GM12878 (cell line): ENCODE results near the gene POLA2. TPM values are rescaled to one million over a fixed set of nuclear protein-coding genes. Genes with fewer than 3 reads are reported as not detected.
A peak's percentile ranks its signal among the peaks of the same experiment; 100 is the strongest.

Experiments
- ATAC-seq: fragments of 200-7000 bp; cut with Tn5 transposase; 3 replicates; pipeline ENCODE4 v1.9.1; 2020; ENCODE audit warnings: mild to moderate bottlenecking, moderate library complexity
- BruUV-seq: library from RNA; stranded (reverse); fragments of 400-500 nt; replicated peaks from 2 replicates; lab custom pipeline; 2021; lab: Mats Ljungman, UMichigan
- CTCF ChIA-PET: fragments of 300-600 bp; sonication (Branson Sonifier 250); formaldehyde crosslinking; extraction: SDS; loops from one replicate; lab custom pipeline; 2021; ENCODE audit warnings: inconsistent platforms; lab: Yijun Ruan, JAX
- POLR2A ChIA-PET: fragments of 350-600 bp; formaldehyde crosslinking; extraction: SDS; loops from one replicate; lab custom pipeline; 2021; ENCODE audit warnings: inconsistent platforms; lab: Charles Lee
- RAD21 ChIA-PET: fragments of 300-600 bp; sonication (Branson Sonifier 250); formaldehyde crosslinking; loops from one replicate; lab custom pipeline; 2023; ENCODE audit warnings: antibody characterized with exemption; ENCODE audit not compliant: unreplicated experiment; lab: Charles Lee
- SMC1A ChIA-PET: fragments of 300-600 bp; sonication (Branson Sonifier 250); formaldehyde crosslinking; loops from one replicate; lab custom pipeline; 2023; ENCODE audit not compliant: unreplicated experiment, uncharacterized antibody; lab: Charles Lee
- DNase-seq: peaks from one replicate; pipeline ENCODE4 v3.0.0-alpha.2; 2011; ENCODE audit warnings: low read depth, low spot score
- FAIRE-seq: peaks from 3 replicates; lab custom pipeline; 2011; peaks lifted over from hg19 to GRCh38; lab: Jason Lieb, UNC
- H2AFZ ChIP-seq: 2 replicates; pipeline ENCODE4 v1.6.0; 2011; ENCODE audit warnings: low read depth, low read length, control low read depth; ENCODE audit not compliant: control insufficient read depth
- H3K27ac ChIP-seq: 2 replicates; pipeline ENCODE4 v1.5.1; 2011; ENCODE audit warnings: control low read depth; ENCODE audit not compliant: control insufficient read depth, insufficient read depth
- H3K27me3 ChIP-seq, 2 experiments: replicated peaks in 1 of 2; 2 replicates each; pipeline versions ENCODE4 v1.6.0 to v1.6.1; 2011; ENCODE audit warnings: low read length in 1 of 2; ENCODE audit not compliant: control insufficient read depth in 2 of 2, insufficient read depth in 2 of 2
- H3K36me3 ChIP-seq, 2 experiments: 2 replicates each; pipeline ENCODE4 v1.5.1; 2011; ENCODE audit warnings: low read length in 1 of 2; ENCODE audit not compliant: control insufficient read depth in 2 of 2, insufficient read depth in 2 of 2
- H3K4me1 ChIP-seq: 2 replicates; pipeline ENCODE4 v1.6.1; 2011; ENCODE audit warnings: mild to moderate bottlenecking, low read length, moderate library complexity, mixed read lengths; ENCODE audit not compliant: control insufficient read depth, insufficient read depth
- H3K4me2 ChIP-seq: 2 replicates; pipeline ENCODE4 v1.6.0; 2011; ENCODE audit warnings: control low read depth; ENCODE audit not compliant: control insufficient read depth, insufficient read depth
- H3K4me3 ChIP-seq: fragments of 200-600 bp; sonication (generic); 2 replicates; pipeline ENCODE4 v1.5.1; 2016
- H3K79me2 ChIP-seq: 2 replicates; pipeline ENCODE4 v1.6.0; 2011; ENCODE audit warnings: low read length; ENCODE audit not compliant: control insufficient read depth, insufficient read depth
- H3K9ac ChIP-seq: 2 replicates; pipeline ENCODE4 v1.8.0; 2011; ENCODE audit warnings: low read length, control low read depth, mixed read lengths; ENCODE audit not compliant: control insufficient read depth, insufficient read depth
- H3K9me3 ChIP-seq: replicated peaks from 3 replicates; pipeline ENCODE4 v1.5.1; 2011; ENCODE audit warnings: mild to moderate bottlenecking, low read length; ENCODE audit not compliant: control insufficient read depth, insufficient read depth
- H4K20me1 ChIP-seq: 2 replicates; pipeline ENCODE4 v1.6.0; 2011; ENCODE audit not compliant: control insufficient read depth, insufficient read depth
- ASH2L ChIP-seq: fragments of 300-600, 200-600 bp; sonication (generic); IDR thresholded peaks from 2 replicates; pipeline ENCODE4 v1.6.1; 2017; ENCODE audit warnings: low read depth, mild to moderate bottlenecking, borderline replicate concordance
- GABPA ChIP-seq: IDR thresholded peaks from 2 replicates; pipeline ENCODE4 v1.6.1; 2014; ENCODE audit warnings: antibody characterized with exemption, low read depth, mild to moderate bottlenecking, inconsistent platforms
- SP1 ChIP-seq: IDR thresholded peaks from one replicate; pipeline ENCODE4 v1.6.1; 2011; ENCODE audit warnings: low read depth, low read length
- WGBS: methylation state at CpG from one replicate; pipeline ENCODE4 v1.1.6; 2016; ENCODE audit warnings: low lambda C conversion rate; ENCODE audit not compliant: insufficient replicate concordance, insufficient coverage; ENCODE audit errors: missing lambda C conversion rate; 5-methylcytosine and 5-hydroxymethylcytosine counted together
- in situ Hi-C: fragments of 300-500 bp; cut with MboI; formaldehyde crosslinking; loops from 9 replicates; pipeline ENCODE4 v1.14.3; 2018; ENCODE audit warnings: mixed read lengths
- intact Hi-C: fragments of 100-400 bp; cut with micrococcal nuclease; formaldehyde crosslinking; loops from one replicate; pipeline ENCODE4 v1.14.2; 2022; ENCODE audit not compliant: unreplicated experiment
- polyA plus RNA-seq, 11 experiments: library from polyadenylated mRNA; depleted of rRNA in 4 of 11; unstranded in 6 of 11; stranded (reverse) in 5 of 11; fragments of >200 nt; fragmentation: Nextera tagmentation in 4 of 11; fragmentation: Illumina TruSeq in 1 of 11; extraction: Ambion mirVana in 4 of 11; extraction: Trizol in 1 of 11; gene quantifications; 1 replicate in 1 of 11; 2 replicates in 10 of 11; pipeline versions ENCODE4 v1.2.1 to v1.2.3, GENCODE V29; 2011 to 2016; ENCODE audit warnings: inconsistent platforms in 2 of 11, missing spikeins in 2 of 11, low read depth in 1 of 11
- total RNA-seq, 4 experiments: library from RNA; depleted of rRNA in 3 of 4; stranded (reverse); fragments of >200 nt in 3 of 4; fragmentation: Illumina TruSeq in 1 of 4; extraction: Trizol in 1 of 4; gene quantifications; 2 replicates each; pipeline versions ENCODE4 v1.2.1 to v1.2.3, GENCODE V29; 2013 to 2021
- TF ChIP-seq, protein P1 (sequence below): IDR thresholded peaks from 2 replicates; pipeline ENCODE4 v1.6.1; 2011; ENCODE audit warnings: borderline replicate concordance, low read depth, mild to moderate bottlenecking, moderate library complexity, low read length; ENCODE audit not compliant: insufficient read depth, poor library complexity, severe bottlenecking
- TF ChIP-seq, protein P2 (sequence below): fragments of 450-650 bp; formaldehyde crosslinking; IDR thresholded peaks from 2 replicates; pipeline ENCODE4 v1.4.0; 2020; ENCODE audit warnings: mild to moderate bottlenecking, moderate library complexity

Gene POLA2
- total and polyA plus RNA-seq, 10 of the 15 experiments (the other 5 are each of a cell fraction or from before 2014, with no cell fraction given): 4.2 to 121 (median 56.2) TPM

DNA sequence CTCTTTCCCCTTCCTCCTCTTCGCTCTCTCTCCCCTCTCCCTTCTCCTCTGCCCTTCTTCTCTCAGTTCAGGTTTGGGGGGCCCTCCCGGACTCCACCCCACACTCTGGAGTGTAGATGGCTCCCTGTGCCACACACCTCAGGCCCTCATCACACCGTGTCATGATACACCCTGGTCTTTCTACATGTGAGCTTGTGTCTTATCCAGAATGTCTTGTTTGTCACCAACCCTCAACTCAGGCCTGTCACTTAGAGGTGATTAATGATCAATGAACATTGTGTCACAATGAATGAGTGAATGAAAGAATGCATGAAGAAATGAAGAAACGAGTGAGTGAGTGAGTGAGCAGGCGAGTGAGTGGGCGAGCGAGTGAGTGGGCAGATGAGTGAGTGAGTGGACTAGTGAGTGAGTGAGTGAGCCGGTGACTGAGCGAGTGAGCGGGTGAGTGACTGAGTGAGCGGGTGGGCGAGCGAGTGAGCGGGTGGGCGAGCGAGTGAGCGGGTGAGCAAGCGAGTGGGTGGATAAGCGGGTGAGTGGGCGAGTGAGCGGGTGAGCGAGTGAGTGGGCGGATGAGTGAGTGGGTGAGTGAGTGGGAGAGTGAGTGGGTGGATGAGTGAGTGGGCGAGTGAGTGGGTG, 46.2 kb upstream of the POLA2 start (continued):
- TF ChIP-seq, protein P1, sequence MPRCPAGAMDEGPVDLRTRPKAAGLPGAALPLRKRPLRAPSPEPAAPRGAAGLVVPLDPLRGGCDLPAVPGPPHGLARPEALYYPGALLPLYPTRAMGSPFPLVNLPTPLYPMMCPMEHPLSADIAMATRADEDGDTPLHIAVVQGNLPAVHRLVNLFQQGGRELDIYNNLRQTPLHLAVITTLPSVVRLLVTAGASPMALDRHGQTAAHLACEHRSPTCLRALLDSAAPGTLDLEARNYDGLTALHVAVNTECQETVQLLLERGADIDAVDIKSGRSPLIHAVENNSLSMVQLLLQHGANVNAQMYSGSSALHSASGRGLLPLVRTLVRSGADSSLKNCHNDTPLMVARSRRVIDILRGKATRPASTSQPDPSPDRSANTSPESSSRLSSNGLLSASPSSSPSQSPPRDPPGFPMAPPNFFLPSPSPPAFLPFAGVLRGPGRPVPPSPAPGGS: peak; percentile 85
- TF ChIP-seq, all 136 proteins: peak for 6

DNA sequence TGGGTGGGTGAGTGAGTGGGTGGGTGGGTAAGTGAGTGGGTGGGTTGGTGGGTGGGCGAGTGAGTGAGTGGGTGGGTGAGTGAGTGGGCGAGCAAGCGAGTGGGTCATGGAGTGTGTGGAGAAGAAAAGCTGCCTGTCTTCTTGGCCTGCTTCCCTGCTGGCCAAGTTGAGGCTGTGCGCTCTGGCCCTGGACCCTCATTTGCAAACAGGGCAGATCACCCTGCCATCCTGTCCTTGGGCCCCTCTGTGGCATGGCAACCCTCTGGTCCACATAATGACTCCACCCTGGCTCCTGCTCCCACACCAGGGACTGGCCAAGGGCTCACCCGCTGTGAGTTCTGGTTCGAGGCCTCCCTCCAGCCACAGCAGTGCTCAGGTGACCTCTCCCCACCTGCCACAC, 44.9 kb upstream of the POLA2 start:
- H3K4me1 ChIP-seq: peaks cover 7% of the 10 kb centered on the region
- H3K9ac ChIP-seq: no peak overlapping the region
- in situ Hi-C loops (no loop called here), intact Hi-C loops (no loop called here)
- POLR2A ChIA-PET: no interaction called here
- no TSS peak for BruUV-seq
- no peaks in the 10 kb centered on the region for H3K79me2 ChIP-seq
- H3K36me3 ChIP-seq: no peaks in the 10 kb centered on the region
- H3K9me3 ChIP-seq: no peaks in the 10 kb centered on the region
- no peak for DNase-seq
- no peak overlapping the region for H2AFZ ChIP-seq
- H3K4me3 ChIP-seq: no peak overlapping the region
- H3K27me3 ChIP-seq: no peaks in the 10 kb centered on the region
- no peak overlapping the region for H3K27ac ChIP-seq
- no peak for TF ChIP-seq ASH2L
- TF ChIP-seq GABPA: no peak
- TF ChIP-seq SP1: no peak
- TF ChIP-seq, protein P2, sequence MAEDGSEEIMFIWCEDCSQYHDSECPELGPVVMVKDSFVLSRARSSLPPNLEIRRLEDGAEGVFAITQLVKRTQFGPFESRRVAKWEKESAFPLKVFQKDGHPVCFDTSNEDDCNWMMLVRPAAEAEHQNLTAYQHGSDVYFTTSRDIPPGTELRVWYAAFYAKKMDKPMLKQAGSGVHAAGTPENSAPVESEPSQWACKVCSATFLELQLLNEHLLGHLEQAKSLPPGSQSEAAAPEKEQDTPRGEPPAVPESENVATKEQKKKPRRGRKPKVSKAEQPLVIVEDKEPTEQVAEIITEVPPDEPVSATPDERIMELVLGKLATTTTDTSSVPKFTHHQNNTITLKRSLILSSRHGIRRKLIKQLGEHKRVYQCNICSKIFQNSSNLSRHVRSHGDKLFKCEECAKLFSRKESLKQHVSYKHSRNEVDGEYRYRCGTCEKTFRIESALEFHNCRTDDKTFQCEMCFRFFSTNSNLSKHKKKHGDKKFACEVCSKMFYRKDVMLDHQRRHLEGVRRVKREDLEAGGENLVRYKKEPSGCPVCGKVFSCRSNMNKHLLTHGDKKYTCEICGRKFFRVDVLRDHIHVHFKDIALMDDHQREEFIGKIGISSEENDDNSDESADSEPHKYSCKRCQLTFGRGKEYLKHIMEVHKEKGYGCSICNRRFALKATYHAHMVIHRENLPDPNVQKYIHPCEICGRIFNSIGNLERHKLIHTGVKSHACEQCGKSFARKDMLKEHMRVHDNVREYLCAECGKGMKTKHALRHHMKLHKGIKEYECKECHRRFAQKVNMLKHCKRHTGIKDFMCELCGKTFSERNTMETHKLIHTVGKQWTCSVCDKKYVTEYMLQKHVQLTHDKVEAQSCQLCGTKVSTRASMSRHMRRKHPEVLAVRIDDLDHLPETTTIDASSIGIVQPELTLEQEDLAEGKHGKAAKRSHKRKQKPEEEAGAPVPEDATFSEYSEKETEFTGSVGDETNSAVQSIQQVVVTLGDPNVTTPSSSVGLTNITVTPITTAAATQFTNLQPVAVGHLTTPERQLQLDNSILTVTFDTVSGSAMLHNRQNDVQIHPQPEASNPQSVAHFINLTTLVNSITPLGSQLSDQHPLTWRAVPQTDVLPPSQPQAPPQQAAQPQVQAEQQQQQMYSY (CRISPR knock-in tag): no peak
- CTCF ChIA-PET: interaction anchor here (0.6 kb wide), 1 partner anchor 55 kb away, joined by 3 read pairs; no protein-coding TSS in a partner anchor
- WGBS: 45% methylated on average over 3 of the region's 6 CpGs
- SMC1A ChIA-PET: no interaction called here
- no peak for FAIRE-seq
- RAD21 ChIA-PET: no interaction called here
- 0 out of 3 replicates have a peak, but pooled peaks have one; percentile 20 for ATAC-seq
- H4K20me1 ChIP-seq: no peaks in the 10 kb centered on the region
- H3K4me2 ChIP-seq: no peak overlapping the region
